Liver (tissue), 3 donors: ENCODE data around the gene DENR.

ENCODE experiments used
- ATF3 ChIP-seq: IDR thresholded peaks from 2 replicates; pipeline ENCODE4 v1.6.1; 2016; ENCODE audit warnings: antibody characterized with exemption
- CTCF ChIP-seq: fragments of 150-350 bp; IDR thresholded peaks from 2 replicates; pipeline ENCODE4 v1.5.1; 2017; ENCODE audit warnings: improper control_type of control experiment, low read depth, low read length; ENCODE audit not compliant: missing input control
- JUND ChIP-seq, 2 donors: IDR thresholded peaks; 2 replicates each; pipeline ENCODE4 v1.6.1; 2016; ENCODE audit warnings: antibody characterized with exemption in 2 of 2
- RAD21 ChIP-seq, 2 donors: IDR thresholded peaks; 2 replicates each; pipeline ENCODE4 v1.6.1; 2016; ENCODE audit warnings: antibody characterized with exemption in 2 of 2, mild to moderate bottlenecking in 2 of 2
- REST ChIP-seq: IDR thresholded peaks from 2 replicates; pipeline ENCODE4 v1.6.1; 2016; ENCODE audit warnings: antibody characterized with exemption, mild to moderate bottlenecking
- TAF1 ChIP-seq: conservative IDR thresholded peaks from 2 replicates; pipeline ENCODE4 v1.6.1; 2016; ENCODE audit warnings: antibody characterized with exemption, mild to moderate bottlenecking
- YY1 ChIP-seq: IDR thresholded peaks from 2 replicates; pipeline ENCODE4 v1.6.1; 2016; ENCODE audit warnings: antibody characterized with exemption, mild to moderate bottlenecking
- ZBTB33 ChIP-seq: IDR thresholded peaks from 2 replicates; pipeline ENCODE4 v1.6.1; 2016; ENCODE audit warnings: antibody characterized with exemption
- donor health status: healthy.
- donor health status: healthy.

- TF ChIP-seq CTCF (no peak), TAF1 (no peak), YY1 (no peak), RAD21 (IDR thresholded peaks at IDR 0.05) (no peak), ZBTB33 (no peak), REST (no peak), JUND (IDR thresholded peaks at IDR 0.05) (no peak), ATF3 (no peak)
These were observed 51.3 kb downstream of the DENR start for GRCh38 chr12:122803937-122804336.
